ENCODE results near the gene STX7.

Gene STX7

GRCh38 chr6:132511210-132511830 is 1.6 kb downstream of the STX7 start:
- H3K4me3 ChIP-seq (ENCODE audit: low read length) = no peak overlapping the region
- no peak for DNase-seq (ENCODE audit: low read depth, low spot score)

- DNase-seq (ENCODE audit: low read depth, low spot score) = no peak
- H3K4me3 ChIP-seq (ENCODE audit: low read length) = no peak overlapping the region
These were observed 5.8 kb downstream of the STX7 start for GRCh38 chr6:132506869-132507808.

- H3K4me3 ChIP-seq (ENCODE audit: low read length) = no peak overlapping the region
- no peak for DNase-seq (ENCODE audit: low read depth, low spot score)
These were observed 6.5 kb downstream of the STX7 start for GRCh38 chr6:132506461-132506860.

GRCh38 chr6:132505158-132505557 is 7.8 kb downstream of the STX7 start:
- DNase-seq (ENCODE audit: low read depth, low spot score) = no peak
- no peak overlapping the region for H3K4me3 ChIP-seq (ENCODE audit: low read length)

GRCh38 chr6:132504757-132505156 is 8.2 kb downstream of the STX7 start:
- H3K4me3 ChIP-seq (ENCODE audit: low read length) = no peak overlapping the region
- DNase-seq (ENCODE audit: low read depth, low spot score) = no peak

- no peak for DNase-seq (ENCODE audit: low read depth, low spot score)
- H3K4me3 ChIP-seq (ENCODE audit: low read length) = no peak overlapping the region
These were observed 13.2 kb downstream of the STX7 start for GRCh38 chr6:132499757-132500156.

- no peak overlapping the region for H3K4me3 ChIP-seq (ENCODE audit: low read length)
- no peak for DNase-seq (ENCODE audit: low read depth, low spot score)
These were observed 14.3 kb downstream of the STX7 start for GRCh38 chr6:132498638-132499037.

GRCh38 chr6:132496519-132497180 is 16.3 kb downstream of the STX7 start:
- H3K4me3 ChIP-seq (ENCODE audit: low read length) = no peak overlapping the region
- DNase-seq (ENCODE audit: low read depth, low spot score) = no peak

- DNase-seq (ENCODE audit: low read depth, low spot score) = no peak
- no peak overlapping the region for H3K4me3 ChIP-seq (ENCODE audit: low read length)
These were observed 17.3 kb downstream of the STX7 start for GRCh38 chr6:132495604-132496079.

GRCh38 chr6:132494954-132495353 is 18.0 kb downstream of the STX7 start:
- no peak for DNase-seq (ENCODE audit: low read depth, low spot score)
- H3K4me3 ChIP-seq (ENCODE audit: low read length) = no peak overlapping the region

GRCh38 chr6:132491881-132492280 is 21.0 kb downstream of the STX7 start:
- no peak overlapping the region for H3K4me3 ChIP-seq (ENCODE audit: low read length)
- no peak for DNase-seq (ENCODE audit: low read depth, low spot score)

GRCh38 chr6:132491303-132491702 is 21.6 kb downstream of the STX7 start:
- no peak overlapping the region for H3K4me3 ChIP-seq (ENCODE audit: low read length)
- DNase-seq (ENCODE audit: low read depth, low spot score) = no peak

- no peak overlapping the region for H3K4me3 ChIP-seq (ENCODE audit: low read length)
- DNase-seq (ENCODE audit: low read depth, low spot score) = no peak
These were observed 22.3 kb downstream of the STX7 start for GRCh38 chr6:132490478-132491204.

- no peak overlapping the region for H3K4me3 ChIP-seq (ENCODE audit: low read length)
- no peak for DNase-seq (ENCODE audit: low read depth, low spot score)
These were observed 22.9 kb downstream of the STX7 start for GRCh38 chr6:132490024-132490423.

- no peak for DNase-seq (ENCODE audit: low read depth, low spot score)
- H3K4me3 ChIP-seq (ENCODE audit: low read length) = no peak overlapping the region
These were observed 23.5 kb downstream of the STX7 start for GRCh38 chr6:132489376-132489775.

GRCh38 chr6:132487762-132488161 is 25.2 kb downstream of the STX7 start:
- DNase-seq (ENCODE audit: low read depth, low spot score) = no peak
- no peak overlapping the region for H3K4me3 ChIP-seq (ENCODE audit: low read length)

- no peak for DNase-seq (ENCODE audit: low read depth, low spot score)
- H3K4me3 ChIP-seq (ENCODE audit: low read length) = no peak overlapping the region
These were observed 28.3 kb downstream of the STX7 start for GRCh38 chr6:132484680-132485018.

GRCh38 chr6:132483779-132484679 is 28.9 kb downstream of the STX7 start:
- peak; percentile 62 for DNase-seq (ENCODE audit: low read depth, low spot score)
- no peak overlapping the region for H3K4me3 ChIP-seq (ENCODE audit: low read length)

All from Jurkat, Clone E6-1 (cell line).